NCI-H345 treated with DMSO at 0.1 percent for 48 hours (cell line): ENCODE data around the gene MGLL.

ENCODE experiments used
- DNase-seq: peaks from one replicate; lab custom pipeline; 2025; ENCODE audit not compliant: unreplicated experiment; lab: John Stamatoyannopoulos, UW

The MGLL gene

GRCh38 chr3:127729556-127730056 lies 92.7 kb downstream of the MGLL start:
- DNase-seq, result no peak

DNA sequence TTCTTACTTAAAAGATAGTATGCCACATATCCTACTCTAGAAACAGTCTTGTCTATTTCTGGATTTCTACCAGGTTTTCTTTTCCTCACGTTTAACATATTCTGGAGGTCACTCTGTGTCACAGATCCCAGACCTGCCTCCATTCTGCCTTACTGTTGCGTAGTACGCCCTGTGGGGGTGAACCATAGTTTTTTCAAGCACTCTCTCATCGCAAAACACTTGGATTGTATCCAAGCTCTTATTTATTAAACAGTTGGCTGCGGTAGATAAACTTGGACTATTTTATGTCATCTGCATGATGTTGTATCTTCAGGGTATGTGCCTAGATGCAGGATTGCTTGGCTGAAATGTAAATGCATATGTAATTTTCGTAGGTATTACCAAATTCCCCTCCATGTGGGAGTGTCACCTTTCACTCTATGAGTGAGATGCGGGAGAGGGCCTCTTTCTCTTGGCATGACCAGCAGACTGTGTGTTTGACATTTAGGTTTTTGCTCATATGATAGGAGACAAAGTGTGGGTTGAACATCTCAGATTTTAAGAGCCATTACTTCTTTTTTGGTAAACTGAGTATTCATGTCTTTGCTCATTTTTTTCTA lies 93.8 kb downstream of the MGLL start:
- DNase-seq, result no peak

GRCh38 chr3:127726894-127727293 lies 95.4 kb downstream of the MGLL start:
- DNase-seq, result no peak

GRCh38 chr3:127723011-127723567 lies 99.2 kb downstream of the MGLL start:
- no peak for DNase-seq

GRCh38 chr3:127722091-127722784 lies 100.1 kb downstream of the MGLL start:
- DNase-seq, result no peak

DNA sequence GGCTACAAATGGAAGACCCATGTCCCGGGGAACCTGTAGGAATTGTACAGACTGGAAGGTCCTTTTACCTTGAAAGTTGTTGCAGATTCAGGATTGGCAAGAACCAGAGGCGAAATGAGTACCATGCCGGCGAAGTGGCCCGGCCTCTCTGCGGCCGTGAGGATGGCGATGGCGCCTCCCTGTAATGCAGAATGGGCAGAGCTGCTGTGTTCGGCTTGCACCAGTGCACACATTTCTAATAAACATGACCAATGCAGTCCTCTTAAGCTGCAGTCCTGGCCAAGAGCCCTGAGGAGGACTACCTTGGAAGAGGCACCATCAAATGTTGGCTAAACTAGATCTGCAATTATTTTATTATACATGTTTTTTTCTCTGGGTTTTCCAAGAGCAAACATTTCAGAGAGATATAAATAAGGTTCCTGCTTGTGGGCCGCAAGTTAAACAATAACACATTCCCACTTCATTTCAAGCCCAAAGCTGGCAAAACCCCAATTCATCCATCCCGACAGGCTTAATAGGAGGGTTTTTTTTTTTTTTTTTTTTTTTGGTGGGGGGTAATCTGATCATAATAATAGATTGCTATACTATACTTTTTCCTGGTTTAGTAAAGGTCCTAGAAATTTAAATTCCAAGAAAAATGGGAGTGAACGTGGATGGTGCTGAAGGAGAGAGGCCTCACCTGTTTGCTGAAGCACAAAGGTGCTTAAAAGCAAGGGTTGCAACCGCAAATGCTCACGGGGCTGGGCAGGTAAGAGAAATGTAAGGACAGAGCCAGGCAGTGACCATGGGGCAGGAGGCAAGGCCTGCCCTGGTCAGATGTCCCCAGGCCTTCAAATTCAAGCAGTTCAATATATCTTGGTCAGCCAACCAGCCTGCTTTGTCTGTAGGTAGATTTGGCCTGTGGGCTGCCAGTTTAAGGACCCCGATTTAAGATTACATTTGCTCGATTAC lies 101.1 kb downstream of the MGLL start:
- no peak for DNase-seq

DNA sequence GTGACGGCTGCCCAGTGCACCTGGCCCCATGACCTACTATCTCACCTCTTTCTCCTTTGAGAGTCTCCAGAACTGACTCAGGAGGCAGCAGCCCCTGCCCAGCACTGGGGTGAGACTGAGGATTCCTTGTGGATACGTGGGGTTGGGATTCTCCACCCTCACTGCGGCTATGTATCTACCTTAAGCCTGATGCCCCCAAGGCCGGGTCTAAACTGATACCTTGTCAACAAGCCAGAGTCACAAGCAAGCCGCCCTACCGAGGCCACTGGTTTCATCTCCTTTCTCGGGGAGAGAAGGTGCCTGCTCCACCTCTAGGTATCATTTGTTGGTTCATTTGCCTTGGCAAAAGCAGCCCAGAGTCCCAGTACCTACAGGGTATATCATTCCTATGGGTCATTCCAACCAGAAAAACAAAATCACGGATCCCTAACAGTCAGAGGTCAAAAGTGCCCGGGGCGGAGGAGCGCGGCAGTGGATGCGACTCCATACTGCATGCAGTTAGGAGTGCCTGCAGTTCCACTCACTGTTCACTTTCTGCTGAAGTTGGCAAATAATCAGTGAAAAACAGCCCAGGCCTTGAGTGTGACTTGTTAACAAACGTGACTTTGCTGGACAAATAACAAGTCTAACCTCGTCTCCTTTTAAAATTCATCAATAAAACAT lies 102.0 kb downstream of the MGLL start:
- no peak for DNase-seq

DNA sequence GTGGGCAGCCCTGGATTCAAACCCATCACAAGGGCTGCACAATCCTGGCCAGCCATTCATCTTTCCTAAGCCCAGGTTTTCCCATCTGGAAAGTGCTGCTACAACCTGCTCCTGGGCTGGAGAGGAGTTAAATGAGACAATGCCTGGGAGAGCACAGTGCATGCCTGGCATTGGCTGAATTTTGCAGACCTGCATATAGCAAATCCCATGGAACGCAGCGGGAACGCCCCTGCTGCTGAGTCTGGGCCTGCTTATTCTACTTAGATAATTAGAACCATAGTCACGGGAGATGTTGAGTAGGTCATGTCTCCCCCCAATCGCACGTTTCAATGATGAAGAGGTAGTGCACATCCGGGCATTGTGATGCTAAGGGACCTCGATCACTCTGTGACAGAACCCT lies 102.9 kb downstream of the MGLL start:
- DNase-seq, result no peak

DNA sequence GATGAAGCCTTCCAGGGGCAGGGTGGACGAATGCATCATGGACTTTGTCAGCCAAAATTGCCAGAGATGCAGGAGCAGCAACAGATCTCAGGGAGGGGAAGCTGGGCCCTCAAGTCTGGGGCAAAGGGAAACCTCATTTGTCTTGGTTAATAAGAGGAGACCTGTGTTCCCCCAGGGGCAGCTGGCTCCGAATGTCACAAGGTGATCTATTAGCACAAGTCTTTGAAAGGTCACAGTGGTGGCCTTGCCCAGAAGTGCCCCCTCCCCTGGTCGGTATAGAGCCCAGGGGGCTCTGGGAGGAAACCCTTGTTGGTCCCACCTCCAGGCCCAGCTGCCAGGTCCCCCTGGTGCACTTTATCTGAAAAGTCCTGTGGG lies 103.4 kb downstream of the MGLL start:
- DNase-seq, result no peak

GRCh38 chr3:127718245-127718915 lies 103.9 kb downstream of the MGLL start:
- DNase-seq, result no peak

- DNase-seq, result no peak
These were observed 104.7 kb downstream of the MGLL start for GRCh38 chr3:127717357-127718244.

- no peak for DNase-seq
These were observed 105.9 kb downstream of the MGLL start for GRCh38 chr3:127716384-127716783.

- DNase-seq, result no peak
These were observed 106.8 kb downstream of the MGLL start for GRCh38 chr3:127715532-127715931.

DNA sequence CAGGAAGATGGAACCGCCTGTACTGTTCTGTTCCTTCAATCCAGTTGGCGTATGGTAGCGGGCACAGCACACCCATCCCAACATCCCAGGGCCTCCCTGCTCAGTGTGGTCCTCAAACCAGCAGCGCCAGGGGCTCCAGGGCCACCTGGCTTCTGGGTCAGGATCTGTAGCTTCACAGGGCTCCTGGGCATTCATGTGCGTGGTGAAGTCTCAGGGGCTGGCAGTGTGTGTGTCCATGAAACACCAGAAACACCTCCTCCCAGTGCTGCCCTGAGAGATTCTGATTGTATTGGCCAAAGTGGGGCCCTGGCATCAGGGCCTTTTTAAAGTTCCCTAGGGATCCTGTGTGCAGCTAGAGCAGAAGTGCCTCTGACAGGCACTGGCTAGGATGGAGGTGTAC lies 107.4 kb downstream of the MGLL start:
- no peak for DNase-seq

DNA sequence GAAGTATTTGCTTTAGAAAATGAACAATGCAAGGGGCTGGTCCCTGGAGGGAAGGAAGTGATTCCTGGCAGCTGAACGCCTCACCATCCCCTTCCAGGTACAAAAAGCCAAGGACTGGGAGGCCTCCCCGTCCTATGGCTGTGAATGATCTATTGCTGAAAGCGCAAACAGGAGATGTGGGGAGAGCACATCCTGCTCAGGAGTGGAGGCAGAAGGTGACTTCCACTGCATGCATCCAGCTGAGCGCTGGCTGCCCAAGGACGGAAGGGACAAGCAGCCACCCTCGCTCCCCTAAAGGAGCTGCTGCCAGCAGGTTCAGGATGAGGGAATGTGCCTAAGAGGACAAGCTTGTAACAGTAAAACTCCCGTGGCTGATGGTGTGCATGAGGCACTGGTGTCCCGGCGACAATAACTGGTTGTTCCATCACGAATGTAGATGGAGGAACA lies 108.2 kb downstream of the MGLL start:
- peak; percentile 13 for DNase-seq

GRCh38 chr3:127712881-127713771 lies 109.2 kb downstream of the MGLL start:
- no peak for DNase-seq

DNA sequence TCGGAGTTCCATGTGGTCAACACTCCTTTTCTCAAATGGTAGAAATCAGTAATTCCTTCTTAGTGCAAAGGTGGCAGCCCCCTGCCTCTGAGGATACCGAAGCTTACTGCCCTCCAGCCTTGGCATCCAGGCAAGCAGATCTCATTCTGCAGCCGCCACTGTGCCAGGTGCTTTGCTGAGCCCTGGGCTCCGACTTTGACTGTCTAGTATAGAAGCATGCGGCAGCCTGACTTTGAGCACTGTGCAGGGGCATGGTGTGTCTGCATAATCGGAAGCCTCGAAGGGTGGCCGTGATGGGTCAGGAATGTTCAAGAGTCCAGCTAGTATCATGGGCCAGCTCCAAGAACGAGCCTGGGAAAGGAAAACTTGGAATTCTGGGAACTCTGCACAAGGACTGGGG lies 109.9 kb downstream of the MGLL start:
- no peak for DNase-seq

DNA sequence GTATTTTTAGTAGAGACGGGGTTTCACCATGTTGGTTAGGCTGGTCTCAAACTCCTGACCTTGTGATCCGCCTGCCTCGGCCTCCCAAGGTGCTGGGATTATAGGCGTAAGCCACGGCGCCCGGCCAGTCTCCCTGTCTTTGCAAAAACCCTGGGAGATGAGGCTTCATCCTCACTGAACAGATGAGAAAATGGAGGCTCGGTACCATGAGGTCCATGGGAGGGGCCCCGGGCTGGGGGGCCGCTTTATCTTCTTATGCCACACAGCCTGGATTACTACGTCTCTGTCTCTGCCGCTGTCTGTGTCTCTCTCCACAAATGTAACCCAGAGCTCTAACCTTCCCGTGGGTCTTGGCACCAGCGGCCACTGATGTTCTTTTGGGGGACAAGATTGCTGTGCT lies 110.4 kb downstream of the MGLL start:
- no peak for DNase-seq
